ENCODE measurements around the gene LOXL4. TPM values are rescaled to one million over a fixed set of nuclear protein-coding genes. Genes with fewer than 3 reads are reported as not detected.

Gene LOXL4
- 1 to 10 TPM in 1 of 4 donors, under 1 TPM in 2, not detected in 1; 0.27 to 4.2 (median 0.72) TPM for polyA plus RNA-seq
- long read RNA-seq, donor 1: 0 reads
- long read RNA-seq, donor 2: 0 reads
- long read RNA-seq, donor 3, partial matches to known transcripts: 0 of 1 reads
- long read RNA-seq, donor 3, other reads (novel, unspliced or antisense): 0 of 1 reads
- long read RNA-seq, donor 4: 0 reads
- long read RNA-seq, donor 5: 0 reads
- long read RNA-seq, donor 6: 0 reads
- long read RNA-seq, donor 7: 0 reads
- long read RNA-seq, donor 8: 0 reads
- long read RNA-seq, donor 9: 0 reads
- long read RNA-seq, donor 10, partial matches to known transcripts: 0 of 1 reads
- long read RNA-seq, donor 10, other reads (novel, unspliced or antisense): 0 of 1 reads

GRCh38 chr10:98267894-98268693 is at the start of gene LOXL4:
Gene LOXL4, minus strand, starts transcription at chr10:98268194. Its CDS starts 5,175 bp downstream, at chr10:98263019.
- Histone ChIP-seq H3K4me3 (ENCODE audit: low read depth in 1 of 3, low read length in 3 of 3) (peak within 1 kb of the TSS in 2 of 3 donors; percentile 32 to 43), H3K27me3 (ENCODE audit: control insufficient read depth in 3 of 3, insufficient read depth in 3 of 3, low read length in 3 of 3) (peaks cover 0 to 50% (median 2%) of the 10 kb centered on the region in 3 donors), H3K9me3 (ENCODE audit: control insufficient read depth in 2 of 2, insufficient read depth in 1 of 2, low read depth in 1 of 2, low read length in 1 of 2) (no peaks in the 10 kb centered on the region), H3K4me1 (ENCODE audit: control insufficient read depth in 3 of 3, insufficient read depth in 2 of 3, low read depth in 1 of 3, low read length in 2 of 3) (peaks cover 0 to 13% (median 0%) of the 10 kb centered on the region in 3 donors), H3K36me3 (ENCODE audit: control insufficient read depth in 3 of 3, insufficient read depth in 2 of 3, low read depth in 1 of 3, low read length in 3 of 3) (no peaks in the 10 kb centered on the region), H3K27ac (ENCODE audit: low read depth in 1 of 3, low read length in 2 of 3) (peak within 1 kb of the TSS in 2 of 3 donors; percentile 7 to 40)
- WGBS, 3 donors: 3 to 13% (median 4%) methylated on average over 28 to 75 of the region's 75 CpGs
- FAIRE-seq (no peak), DNase-seq (peak in 1 of 2 donors; percentile 35)

- Histone ChIP-seq H3K4me1 (ENCODE audit: control insufficient read depth in 3 of 3, insufficient read depth in 2 of 3, low read depth in 1 of 3, low read length in 2 of 3) (no peaks in the 10 kb centered on the region), H3K4me3 (ENCODE audit: low read depth in 1 of 3, low read length in 3 of 3) (no peak overlapping the region), H3K36me3 (ENCODE audit: control insufficient read depth in 3 of 3, insufficient read depth in 2 of 3, low read depth in 1 of 3, low read length in 3 of 3) (no peaks in the 10 kb centered on the region), H3K9me3 (ENCODE audit: control insufficient read depth in 2 of 2, insufficient read depth in 1 of 2, low read depth in 1 of 2, low read length in 1 of 2) (no peaks in the 10 kb centered on the region), H3K27me3 (ENCODE audit: control insufficient read depth in 3 of 3, insufficient read depth in 3 of 3, low read length in 3 of 3) (peaks cover 0 to 21% (median 0%) of the 10 kb centered on the region in 3 donors), H3K27ac (ENCODE audit: low read depth in 1 of 3, low read length in 2 of 3) (no peak overlapping the region)
- FAIRE-seq (no peak), DNase-seq (no peak)
Measured at GRCh38 chr10:98316661-98317060, 48.7 kb upstream of the LOXL4 start.

GRCh38 chr10:98316170-98316569 is 48.2 kb upstream of the LOXL4 start:
- H3K4me1 ChIP-seq (ENCODE audit: control insufficient read depth in 3 of 3, insufficient read depth in 2 of 3, low read depth in 1 of 3, low read length in 2 of 3): no peaks in the 10 kb centered on the region
- no peak overlapping the region for H3K27ac ChIP-seq (ENCODE audit: low read depth in 1 of 3, low read length in 2 of 3)
- DNase-seq (no peak), FAIRE-seq (no peak)
- H3K36me3 ChIP-seq (ENCODE audit: control insufficient read depth in 3 of 3, insufficient read depth in 2 of 3, low read depth in 1 of 3, low read length in 3 of 3): no peaks in the 10 kb centered on the region
- 57 to 67% (median 60%) methylated on average over 5 of the region's 5 CpGs for WGBS, 3 donors
- no peak overlapping the region for H3K4me3 ChIP-seq (ENCODE audit: low read depth in 1 of 3, low read length in 3 of 3)
- no peaks in the 10 kb centered on the region for H3K9me3 ChIP-seq (ENCODE audit: control insufficient read depth in 2 of 2, insufficient read depth in 1 of 2, low read depth in 1 of 2, low read length in 1 of 2)
- H3K27me3 ChIP-seq (ENCODE audit: control insufficient read depth in 3 of 3, insufficient read depth in 3 of 3, low read length in 3 of 3): peaks cover 0 to 17% (median 0%) of the 10 kb centered on the region in 3 donors

- no peak overlapping the region for H3K4me3 ChIP-seq (ENCODE audit: low read depth in 1 of 3, low read length in 3 of 3)
- no peak for FAIRE-seq
- H3K27ac ChIP-seq (ENCODE audit: low read depth in 1 of 3, low read length in 2 of 3): no peak overlapping the region
- 64 to 78% (median 69%) methylated on average over 8 of the region's 8 CpGs for WGBS, 3 donors
- no peaks in the 10 kb centered on the region for H3K36me3 ChIP-seq (ENCODE audit: control insufficient read depth in 3 of 3, insufficient read depth in 2 of 3, low read depth in 1 of 3, low read length in 3 of 3)
- H3K9me3 ChIP-seq (ENCODE audit: control insufficient read depth in 2 of 2, insufficient read depth in 1 of 2, low read depth in 1 of 2, low read length in 1 of 2): no peaks in the 10 kb centered on the region
- peaks cover 0 to 12% (median 0%) of the 10 kb centered on the region in 3 donors for H3K27me3 ChIP-seq (ENCODE audit: control insufficient read depth in 3 of 3, insufficient read depth in 3 of 3, low read length in 3 of 3)
- no peak for DNase-seq
- no peaks in the 10 kb centered on the region for H3K4me1 ChIP-seq (ENCODE audit: control insufficient read depth in 3 of 3, insufficient read depth in 2 of 3, low read depth in 1 of 3, low read length in 2 of 3)
Measured at GRCh38 chr10:98314532-98315284, 46.7 kb upstream of the LOXL4 start.

GRCh38 chr10:98313598-98313997 is 45.6 kb upstream of the LOXL4 start:
- FAIRE-seq: no peak

GRCh38 chr10:98312822-98313221 is 44.8 kb upstream of the LOXL4 start:
- Histone ChIP-seq H3K27me3 (ENCODE audit: control insufficient read depth in 3 of 3, insufficient read depth in 3 of 3, low read length in 3 of 3) (peaks cover 0 to 22% (median 2%) of the 10 kb centered on the region in 3 donors), H3K27ac (ENCODE audit: low read depth in 1 of 3, low read length in 2 of 3) (no peak overlapping the region), H3K36me3 (ENCODE audit: control insufficient read depth in 3 of 3, insufficient read depth in 2 of 3, low read depth in 1 of 3, low read length in 3 of 3) (no peaks in the 10 kb centered on the region), H3K4me1 (ENCODE audit: control insufficient read depth in 3 of 3, insufficient read depth in 2 of 3, low read depth in 1 of 3, low read length in 2 of 3) (peaks cover 0 to 4% (median 0%) of the 10 kb centered on the region in 3 donors), H3K4me3 (ENCODE audit: low read depth in 1 of 3, low read length in 3 of 3) (no peak overlapping the region), H3K9me3 (ENCODE audit: control insufficient read depth in 2 of 2, insufficient read depth in 1 of 2, low read depth in 1 of 2, low read length in 1 of 2) (no peaks in the 10 kb centered on the region)
- FAIRE-seq (no peak), DNase-seq (no peak)
- 83 to 87% (median 83%) methylated on average over 5 of the region's 5 CpGs for WGBS, 3 donors

More at GRCh38 chr10:98313598-98313997, 45.6 kb upstream of the LOXL4 start:
- no peak overlapping the region for H3K27ac ChIP-seq (ENCODE audit: low read depth in 1 of 3, low read length in 2 of 3)
- 44 to 81% (median 54%) methylated on average over 3 of the region's 3 CpGs for WGBS, 3 donors
- no peak overlapping the region for H3K4me3 ChIP-seq (ENCODE audit: low read depth in 1 of 3, low read length in 3 of 3)
- peaks cover 0 to 17% (median 2%) of the 10 kb centered on the region in 3 donors for H3K27me3 ChIP-seq (ENCODE audit: control insufficient read depth in 3 of 3, insufficient read depth in 3 of 3, low read length in 3 of 3)
- no peaks in the 10 kb centered on the region for H3K36me3 ChIP-seq (ENCODE audit: control insufficient read depth in 3 of 3, insufficient read depth in 2 of 3, low read depth in 1 of 3, low read length in 3 of 3)
- no peaks in the 10 kb centered on the region for H3K9me3 ChIP-seq (ENCODE audit: control insufficient read depth in 2 of 2, insufficient read depth in 1 of 2, low read depth in 1 of 2, low read length in 1 of 2)
- DNase-seq: no peak
- H3K4me1 ChIP-seq (ENCODE audit: control insufficient read depth in 3 of 3, insufficient read depth in 2 of 3, low read depth in 1 of 3, low read length in 2 of 3): peaks cover 0 to 3% (median 0%) of the 10 kb centered on the region in 3 donors

- Histone ChIP-seq H3K4me1 (ENCODE audit: control insufficient read depth in 3 of 3, insufficient read depth in 2 of 3, low read depth in 1 of 3, low read length in 2 of 3) (peaks cover 0 to 4% (median 0%) of the 10 kb centered on the region in 3 donors), H3K27ac (ENCODE audit: low read depth in 1 of 3, low read length in 2 of 3) (no peak overlapping the region), H3K4me3 (ENCODE audit: low read depth in 1 of 3, low read length in 3 of 3) (no peak overlapping the region), H3K36me3 (ENCODE audit: control insufficient read depth in 3 of 3, insufficient read depth in 2 of 3, low read depth in 1 of 3, low read length in 3 of 3) (no peaks in the 10 kb centered on the region), H3K9me3 (ENCODE audit: control insufficient read depth in 2 of 2, insufficient read depth in 1 of 2, low read depth in 1 of 2, low read length in 1 of 2) (no peaks in the 10 kb centered on the region), H3K27me3 (ENCODE audit: control insufficient read depth in 3 of 3, insufficient read depth in 3 of 3, low read length in 3 of 3) (peaks cover 0 to 22% (median 2%) of the 10 kb centered on the region in 3 donors)
- DNase-seq (no peak), FAIRE-seq (no peak)
- 60 to 82% (median 61%) methylated on average over 3 of the region's 3 CpGs for WGBS, 3 donors
Measured at GRCh38 chr10:98312349-98312748, 44.4 kb upstream of the LOXL4 start.

GRCh38 chr10:98310701-98311100 is 42.7 kb upstream of the LOXL4 start:
- Histone ChIP-seq H3K4me1 (ENCODE audit: control insufficient read depth in 3 of 3, insufficient read depth in 2 of 3, low read depth in 1 of 3, low read length in 2 of 3) (peaks cover 0 to 4% (median 0%) of the 10 kb centered on the region in 3 donors), H3K9me3 (ENCODE audit: control insufficient read depth in 2 of 2, insufficient read depth in 1 of 2, low read depth in 1 of 2, low read length in 1 of 2) (peaks cover 0 to 3% of the 10 kb centered on the region in 2 donors), H3K36me3 (ENCODE audit: control insufficient read depth in 3 of 3, insufficient read depth in 2 of 3, low read depth in 1 of 3, low read length in 3 of 3) (no peaks in the 10 kb centered on the region), H3K27ac (ENCODE audit: low read depth in 1 of 3, low read length in 2 of 3) (no peak overlapping the region), H3K4me3 (ENCODE audit: low read depth in 1 of 3, low read length in 3 of 3) (no peak overlapping the region), H3K27me3 (ENCODE audit: control insufficient read depth in 3 of 3, insufficient read depth in 3 of 3, low read length in 3 of 3) (peaks cover 0 to 22% (median 2%) of the 10 kb centered on the region in 3 donors)
- FAIRE-seq (no peak), DNase-seq (no peak)
- 79 to 87% (median 86%) methylated on average over 8 of the region's 8 CpGs for WGBS, 3 donors

Data from small intestine (tissue), 16 donors.